GM19099 (cell line): ENCODE data around the gene SNX13.

ENCODE experiments used
- POLR2A ChIP-seq: IDR thresholded peaks from 3 replicates; pipeline ENCODE4 v1.6.1; 2011; ENCODE audit warnings: low read depth; ENCODE audit not compliant: insufficient read length; ENCODE audit errors: extremely low read depth

The SNX13 gene

DNA sequence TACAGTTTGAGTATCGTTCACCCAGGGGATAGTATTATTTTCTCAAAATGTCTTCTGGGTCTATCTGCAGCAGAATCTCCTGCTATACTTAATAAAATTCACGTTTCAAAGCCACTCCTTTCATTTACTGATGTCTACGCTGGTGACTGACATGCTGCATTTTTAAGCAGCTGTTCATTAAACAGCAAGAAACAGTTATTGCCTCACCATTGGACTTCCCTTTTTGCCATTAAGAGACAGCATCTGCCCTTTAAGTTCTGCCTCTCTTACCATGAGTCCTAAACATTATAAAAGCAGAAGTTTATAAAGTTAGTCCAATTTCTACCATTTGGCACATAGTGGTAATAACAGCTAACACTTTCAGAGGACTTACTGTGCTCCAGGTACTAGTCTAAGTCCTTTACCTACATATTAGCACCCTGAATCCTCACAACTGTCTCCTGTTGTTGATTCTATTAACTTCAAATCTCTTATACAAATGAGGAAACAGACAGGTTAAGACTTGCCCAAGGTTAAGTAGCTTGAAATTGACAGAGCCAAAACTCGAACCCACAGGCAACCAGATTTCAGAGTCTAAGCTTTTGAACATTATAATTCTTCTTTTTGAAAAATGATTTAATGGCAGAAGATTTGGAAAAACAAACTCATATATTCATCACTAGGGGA, 169.5 kb downstream of the SNX13 start:
- no peak for TF ChIP-seq POLR2A

DNA sequence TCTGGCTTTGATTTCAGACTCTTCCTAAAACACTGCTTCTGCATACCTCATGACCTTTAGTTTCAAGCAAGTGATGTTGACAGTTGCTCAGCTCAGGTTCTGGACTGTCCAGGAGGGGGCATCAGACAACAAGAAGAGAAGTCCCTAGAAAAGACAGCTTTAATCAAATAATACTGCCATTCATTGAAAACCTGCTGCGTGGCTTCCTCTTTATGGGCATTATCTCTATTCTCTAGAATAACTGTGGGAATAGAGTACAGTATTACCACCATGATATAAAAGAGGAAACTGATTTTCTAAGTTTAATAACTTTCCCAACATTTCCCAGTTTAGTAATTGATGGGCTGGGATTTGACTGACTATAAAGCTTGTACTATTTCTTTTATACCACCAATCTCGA, 170.4 kb downstream of the SNX13 start:
- TF ChIP-seq POLR2A: no peak

DNA sequence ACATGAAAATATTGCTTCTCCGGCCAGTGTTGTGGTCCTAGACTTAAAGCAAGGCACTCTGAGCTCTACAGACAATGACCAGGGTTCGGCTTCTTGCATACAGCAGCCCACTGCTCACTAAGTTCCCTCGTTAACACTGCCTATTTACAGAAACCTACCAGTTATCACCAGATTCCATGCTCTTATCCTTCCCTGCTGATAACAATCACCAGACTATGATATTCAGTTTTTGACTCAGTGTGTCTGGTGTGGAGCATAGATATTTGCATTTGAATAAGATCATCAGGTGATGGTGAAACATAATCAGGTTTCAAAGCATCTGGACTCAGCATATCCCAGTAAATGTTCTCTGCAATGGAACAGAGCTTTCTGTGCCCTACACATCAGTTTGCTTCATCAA, 182.3 kb downstream of the SNX13 start:
- no peak for TF ChIP-seq POLR2A

DNA sequence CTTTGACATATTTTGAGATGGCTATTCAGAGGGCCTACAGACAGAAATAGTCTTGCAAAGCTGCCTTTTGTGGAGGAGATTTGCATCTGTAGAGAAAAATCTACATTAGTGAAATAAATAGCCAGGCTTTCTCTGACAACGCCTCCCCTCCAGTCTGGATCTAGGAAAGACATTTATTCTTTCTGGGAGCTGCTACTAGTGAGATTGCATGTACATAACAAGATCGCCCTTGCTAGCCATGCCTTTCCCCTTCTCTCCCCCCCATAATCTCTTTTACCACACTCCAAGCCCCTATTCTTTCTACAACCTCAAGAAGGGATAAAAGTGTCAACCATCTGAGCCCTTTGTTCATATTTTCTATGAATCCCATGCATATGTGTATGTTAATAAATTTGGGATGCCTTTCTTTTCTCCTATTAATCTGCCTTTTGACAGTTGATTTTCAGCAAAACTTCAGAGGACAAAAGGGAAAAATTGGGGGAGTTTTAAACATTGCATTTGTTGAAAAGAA, 194.2 kb downstream of the SNX13 start:
- TF ChIP-seq POLR2A: no peak

DNA sequence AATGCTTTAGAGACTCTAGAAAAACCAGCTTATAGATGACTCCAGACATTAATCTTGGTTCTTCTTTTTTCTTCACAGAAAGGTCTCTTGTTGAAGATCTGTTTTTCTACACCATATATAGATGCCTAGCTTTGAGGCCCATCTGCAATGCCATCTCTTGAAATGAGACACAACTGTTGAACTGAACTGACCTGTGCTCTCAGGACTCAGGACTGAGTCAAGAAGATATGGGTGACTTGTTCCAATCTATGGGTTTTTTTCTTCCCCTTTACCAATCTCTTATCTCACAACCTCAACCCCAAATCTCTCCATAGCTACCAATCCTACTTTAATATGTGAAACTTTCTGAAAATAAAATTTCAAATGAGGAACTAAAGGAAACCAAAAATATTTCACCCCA, 194.7 kb downstream of the SNX13 start:
- no peak for TF ChIP-seq POLR2A

DNA sequence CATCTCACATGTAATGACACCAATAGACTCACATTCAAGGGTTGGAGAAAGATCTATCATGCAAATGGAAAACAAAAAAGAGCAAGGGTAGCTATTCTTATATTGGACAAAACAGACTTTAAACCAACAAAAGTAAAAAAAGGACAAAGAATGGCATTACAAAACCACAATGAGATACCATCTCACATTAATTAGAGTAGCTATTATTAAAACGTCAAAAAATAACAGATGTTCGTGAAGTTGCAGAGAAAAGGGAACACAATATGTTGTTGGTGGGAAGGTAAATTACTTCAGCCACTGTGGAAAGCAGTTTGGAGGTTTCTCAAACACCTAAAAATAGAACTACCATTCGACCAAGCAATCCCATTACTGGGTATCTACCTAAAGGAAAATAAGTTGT, 197.0 kb downstream of the SNX13 start:
- TF ChIP-seq POLR2A: no peak

DNA sequence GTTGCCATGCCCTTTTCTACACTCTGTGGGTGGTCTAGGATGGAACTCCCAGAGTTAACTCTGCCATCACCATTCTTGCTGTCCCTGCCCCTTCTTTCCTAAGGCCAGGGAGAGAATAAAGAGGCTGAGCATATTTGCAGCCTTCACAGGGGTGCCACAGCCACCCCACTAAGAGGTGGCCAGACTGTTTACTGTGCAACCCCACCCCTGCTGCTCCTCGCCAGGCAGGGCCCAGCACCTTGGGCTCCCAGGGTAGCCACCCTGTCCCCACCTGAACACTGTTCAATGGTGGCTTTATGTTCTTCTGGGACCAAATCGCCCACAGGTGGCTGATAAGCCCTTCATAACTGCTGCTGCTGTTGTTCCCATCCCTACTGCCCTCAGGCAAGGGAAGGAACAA, 198.9 kb downstream of the SNX13 start:
- TF ChIP-seq POLR2A: no peak
